Panc1 (cell line): Measurements from ENCODE around the gene GALNT18. TPM values are rescaled to one million over a fixed set of nuclear protein-coding genes. Genes with fewer than 3 reads are reported as not detected.

ENCODE experiments used
- ATAC-seq: fragments of 200-7000 bp; cut with Tn5 transposase; 2 replicates; pipeline ENCODE4 v1.9.1; 2020; ENCODE audit warnings: mild to moderate bottlenecking, moderate library complexity
- BruUV-seq: library from RNA; stranded (reverse); fragments of 400-500 nt; replicated peaks from 2 replicates; lab custom pipeline; 2021; lab: Mats Ljungman, UMichigan
- CTCF ChIA-PET: fragments of 300-600 bp; sonication (Branson Sonifier 250); formaldehyde crosslinking; loops from one replicate; lab custom pipeline; 2022; ENCODE audit warnings: antibody characterized with exemption; lab: Charles Lee
- POLR2A ChIA-PET: fragments of 300-600 bp; sonication (Branson Sonifier 250); formaldehyde crosslinking; loops from one replicate; lab custom pipeline; 2022; ENCODE audit warnings: antibody characterized with exemption; lab: Charles Lee
- DNase-seq: peaks from one replicate; pipeline ENCODE4 v3.0.0-alpha.2; 2010; ENCODE audit warnings: low read depth, low spot score
- H3K27ac ChIP-seq: 2 replicates; pipeline ENCODE4 v1.5.1; 2011; ENCODE audit warnings: mild to moderate bottlenecking, low read length, inconsistent platforms
- H3K27me3 ChIP-seq: fragments of 200-500 bp; sonication (Bioruptor generic); 2 replicates; pipeline ENCODE4 v1.6.0; 2014; ENCODE audit warnings: low read length, inconsistent platforms; ENCODE audit not compliant: control insufficient read depth, insufficient read depth
- H3K36me3 ChIP-seq: fragments of 200-500 bp; sonication (Bioruptor generic); 2 replicates; pipeline ENCODE4 v1.5.1; 2014; ENCODE audit warnings: inconsistent platforms, mild to moderate bottlenecking, low read length, moderate library complexity; ENCODE audit not compliant: control insufficient read depth, insufficient read depth
- H3K4me1 ChIP-seq: 2 replicates; pipeline ENCODE4 v1.5.1; 2011; ENCODE audit warnings: inconsistent platforms, mild to moderate bottlenecking, low read length, moderate library complexity; ENCODE audit not compliant: control insufficient read depth, insufficient read depth
- H3K4me3 ChIP-seq, 2 experiments: 2 replicates each; pipeline ENCODE4 v1.5.1; 2011 to 2012; ENCODE audit warnings: low read depth in 2 of 2, low read length in 2 of 2, mild to moderate bottlenecking in 2 of 2, inconsistent platforms in 1 of 2, moderate library complexity in 1 of 2
- H3K9me3 ChIP-seq: fragments of 200-500 bp; sonication (Bioruptor generic); 2 replicates; pipeline ENCODE4 v1.5.1; 2014; ENCODE audit warnings: low read depth, mild to moderate bottlenecking, inconsistent platforms, low read length, moderate library complexity; ENCODE audit not compliant: control insufficient read depth, insufficient read depth
- POLR2AphosphoS5 ChIP-seq: IDR thresholded peaks from 2 replicates; pipeline ENCODE4 v1.6.1; 2012; ENCODE audit warnings: mild to moderate bottlenecking, low read depth, low read length, moderate library complexity
- REST ChIP-seq, 2 experiments: IDR thresholded peaks; 2 replicates each; pipeline ENCODE4 v1.6.1; 2011 to 2012; ENCODE audit warnings: low read depth in 2 of 2, control low read depth in 1 of 2, low read length in 1 of 2, mild to moderate bottlenecking in 1 of 2, moderate library complexity in 1 of 2; ENCODE audit not compliant: insufficient read depth in 1 of 2
- SIN3A ChIP-seq: IDR thresholded peaks from 2 replicates; pipeline ENCODE4 v1.6.1; 2012; ENCODE audit warnings: low read depth, mild to moderate bottlenecking, low read length, moderate library complexity, borderline replicate concordance; ENCODE audit not compliant: insufficient read depth
- TCF7L2 ChIP-seq: IDR thresholded peaks from 2 replicates; pipeline ENCODE4 v1.6.1; 2011; ENCODE audit warnings: mild to moderate bottlenecking, low read depth, low read length, inconsistent platforms
- in situ Hi-C: cut with HindIII; loops from 2 replicates; pipeline ENCODE4 v1.10.0; 2016; ENCODE audit warnings: low sequenced_read_pairs, low pct_unique_long_range_greater_than_20kb
- intact Hi-C: fragments of 100-400 bp; cut with micrococcal nuclease; formaldehyde crosslinking; loops from one replicate; pipeline ENCODE4 v1.10.0; 2022; ENCODE audit not compliant: unreplicated experiment
- total RNA-seq: library from RNA; stranded (reverse); gene quantifications from one replicate; pipeline ENCODE4 v1.2.1, GENCODE V29; 2021; ENCODE audit not compliant: unreplicated experiment
- TF ChIP-seq, protein P1 (sequence below): fragments of 450-650 bp; IDR thresholded peaks from 2 replicates; pipeline ENCODE4 v1.5.1; 2017; ENCODE audit warnings: mild to moderate bottlenecking

The GALNT18 gene
- total RNA-seq, 1 experiment from 2014 or later = 8.6 TPM

DNA sequence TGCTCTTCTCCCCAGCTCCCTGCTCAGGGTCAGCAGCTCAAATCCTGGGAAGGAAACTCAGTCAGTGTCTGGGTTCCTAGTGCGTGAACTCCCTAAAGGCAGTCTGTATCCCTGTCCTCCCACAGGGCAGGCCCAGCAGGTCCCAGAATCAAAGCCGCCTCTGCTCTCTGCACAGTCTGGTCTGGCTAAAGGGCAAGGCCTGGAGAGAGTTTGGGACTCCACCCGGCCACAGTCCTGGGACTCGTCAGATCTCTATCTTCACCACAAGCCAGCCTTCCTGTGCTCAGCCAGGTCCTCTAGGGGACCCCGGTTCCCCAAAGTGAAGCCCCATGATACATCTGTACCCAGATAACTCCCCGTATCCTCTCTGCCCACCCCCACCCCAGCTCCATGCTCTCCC is 212.6 kb downstream of the GALNT18 start:
- POLR2A ChIA-PET = no interaction called here
- CTCF ChIA-PET = no interaction called here
- Histone ChIP-seq H3K4me1 (no peaks in the 10 kb centered on the region), H3K27ac (no peak overlapping the region), H3K36me3 (no peaks in the 10 kb centered on the region), H3K9me3 (no peaks in the 10 kb centered on the region), H3K27me3 (no peaks in the 10 kb centered on the region), H3K4me3 (no peak overlapping the region)
- TF ChIP-seq, protein P1, sequence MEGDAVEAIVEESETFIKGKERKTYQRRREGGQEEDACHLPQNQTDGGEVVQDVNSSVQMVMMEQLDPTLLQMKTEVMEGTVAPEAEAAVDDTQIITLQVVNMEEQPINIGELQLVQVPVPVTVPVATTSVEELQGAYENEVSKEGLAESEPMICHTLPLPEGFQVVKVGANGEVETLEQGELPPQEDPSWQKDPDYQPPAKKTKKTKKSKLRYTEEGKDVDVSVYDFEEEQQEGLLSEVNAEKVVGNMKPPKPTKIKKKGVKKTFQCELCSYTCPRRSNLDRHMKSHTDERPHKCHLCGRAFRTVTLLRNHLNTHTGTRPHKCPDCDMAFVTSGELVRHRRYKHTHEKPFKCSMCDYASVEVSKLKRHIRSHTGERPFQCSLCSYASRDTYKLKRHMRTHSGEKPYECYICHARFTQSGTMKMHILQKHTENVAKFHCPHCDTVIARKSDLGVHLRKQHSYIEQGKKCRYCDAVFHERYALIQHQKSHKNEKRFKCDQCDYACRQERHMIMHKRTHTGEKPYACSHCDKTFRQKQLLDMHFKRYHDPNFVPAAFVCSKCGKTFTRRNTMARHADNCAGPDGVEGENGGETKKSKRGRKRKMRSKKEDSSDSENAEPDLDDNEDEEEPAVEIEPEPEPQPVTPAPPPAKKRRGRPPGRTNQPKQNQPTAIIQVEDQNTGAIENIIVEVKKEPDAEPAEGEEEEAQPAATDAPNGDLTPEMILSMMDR = no peak
- TF ChIP-seq REST (IDR thresholded peaks at IDR 0.05; ENCODE audit: insufficient read depth in 1 of 2, low read depth in 2 of 2, low read length in 1 of 2) (no peak), TCF7L2 (no peak), POLR2AphosphoS5 (no peak), SIN3A (no peak)
- DNase-seq (no peak), ATAC-seq (no peak)
- intact Hi-C loops (no loop called here), in situ Hi-C loops (no loop called here)
- no TSS peak for BruUV-seq

- no peak overlapping the region for H3K27ac ChIP-seq
- BruUV-seq = no TSS peak
- H3K4me1 ChIP-seq = no peaks in the 10 kb centered on the region
- in situ Hi-C loops = no loop called here
- intact Hi-C loops = no loop called here
- no peak overlapping the region for H3K4me3 ChIP-seq
- DNase-seq = no peak
- no peaks in the 10 kb centered on the region for H3K36me3 ChIP-seq
- TF ChIP-seq TCF7L2 (no peak), SIN3A (no peak), POLR2AphosphoS5 (no peak), REST (IDR thresholded peaks at IDR 0.05; ENCODE audit: insufficient read depth in 1 of 2, low read depth in 2 of 2, low read length in 1 of 2) (no peak)
- TF ChIP-seq, protein P1 = no peak
- H3K9me3 ChIP-seq = no peaks in the 10 kb centered on the region
- no peak for ATAC-seq
- POLR2A ChIA-PET = no interaction called here
- no peaks in the 10 kb centered on the region for H3K27me3 ChIP-seq
- CTCF ChIA-PET = no interaction called here
These were observed 213.2 kb downstream of the GALNT18 start for GRCh38 chr11:11408436-11409221.
